Osteocyte (in vitro differentiated cells): ENCODE results near the gene HYAL3. TPM values are rescaled to one million over a fixed set of nuclear protein-coding genes. Genes with fewer than 3 reads are reported as not detected.

Experiments
- DNase-seq: peaks from one replicate; pipeline ENCODE4 v3.0.0; 2021; ENCODE audit warnings: mixed read lengths; ENCODE audit not compliant: unreplicated experiment; ENCODE audit errors: extremely low spot score
- H3K27ac Mint-ChIP-seq: one replicate; pipeline ENCODE4 v1.8.0; 2021; ENCODE audit warnings: mild to moderate bottlenecking, mixed read lengths; ENCODE audit not compliant: unreplicated experiment
- H3K27me3 Mint-ChIP-seq: one replicate; pipeline ENCODE4 v1.8.0; 2021; ENCODE audit warnings: mixed read lengths; ENCODE audit not compliant: unreplicated experiment
- H3K36me3 Mint-ChIP-seq: one replicate; pipeline ENCODE4 v1.8.0; 2021; ENCODE audit warnings: mixed read lengths; ENCODE audit not compliant: unreplicated experiment
- H3K4me1 Mint-ChIP-seq: one replicate; pipeline ENCODE4 v1.8.0; 2021; ENCODE audit warnings: mixed read lengths; ENCODE audit not compliant: unreplicated experiment
- H3K4me3 Mint-ChIP-seq: one replicate; pipeline ENCODE4 v1.8.0; 2021; ENCODE audit warnings: mild to moderate bottlenecking, moderate library complexity, mixed read lengths; ENCODE audit not compliant: unreplicated experiment
- H3K9me3 Mint-ChIP-seq: one replicate; pipeline ENCODE4 v1.8.0; 2021; ENCODE audit warnings: mixed read lengths; ENCODE audit not compliant: unreplicated experiment
- total RNA-seq: library from RNA; stranded (reverse); gene quantifications from 2 replicates; pipeline ENCODE4 v1.2.1, GENCODE V29; 2021
- TF ChIP-seq, protein P1 (sequence below): fragments of 200-600 bp; sonication (generic); IDR thresholded peaks from 2 replicates; pipeline ENCODE4 v1.5.0; 2021; ENCODE audit warnings: antibody characterized with exemption, mild to moderate bottlenecking, moderate library complexity

The HYAL3 gene
- total RNA-seq, 1 donor from 2014 or later: 2.3 TPM

DNA sequence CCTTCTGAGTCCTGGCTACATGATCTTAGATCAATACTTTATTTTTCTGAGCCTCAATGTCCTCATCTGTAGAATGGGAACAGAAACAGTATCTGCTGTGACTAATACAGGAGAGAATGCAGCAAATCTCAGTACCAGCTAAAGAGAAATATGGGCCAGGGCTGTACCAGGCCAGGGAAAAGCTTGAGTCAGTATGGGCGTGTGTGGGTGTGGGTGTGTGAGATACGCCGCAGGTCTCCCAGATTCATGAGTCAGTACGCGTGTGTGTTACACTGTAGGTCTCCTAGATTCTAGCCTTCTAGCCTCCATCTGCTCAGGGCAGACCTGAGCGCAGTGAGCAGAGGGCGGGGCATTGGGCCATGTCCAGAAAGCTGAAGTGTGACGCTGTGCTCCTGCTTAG is 48.0 kb downstream of the HYAL3 start:
- Mint-ChIP-seq H3K36me3 (peaks cover 6% of the 10 kb centered on the region), H3K27me3 (no peaks in the 10 kb centered on the region), H3K27ac (peak overlapping the region; percentile 27), H3K9me3 (no peaks in the 10 kb centered on the region), H3K4me1 (peaks cover 43% of the 10 kb centered on the region), H3K4me3 (no peak overlapping the region)
- DNase-seq: no peak
- TF ChIP-seq, protein P1, sequence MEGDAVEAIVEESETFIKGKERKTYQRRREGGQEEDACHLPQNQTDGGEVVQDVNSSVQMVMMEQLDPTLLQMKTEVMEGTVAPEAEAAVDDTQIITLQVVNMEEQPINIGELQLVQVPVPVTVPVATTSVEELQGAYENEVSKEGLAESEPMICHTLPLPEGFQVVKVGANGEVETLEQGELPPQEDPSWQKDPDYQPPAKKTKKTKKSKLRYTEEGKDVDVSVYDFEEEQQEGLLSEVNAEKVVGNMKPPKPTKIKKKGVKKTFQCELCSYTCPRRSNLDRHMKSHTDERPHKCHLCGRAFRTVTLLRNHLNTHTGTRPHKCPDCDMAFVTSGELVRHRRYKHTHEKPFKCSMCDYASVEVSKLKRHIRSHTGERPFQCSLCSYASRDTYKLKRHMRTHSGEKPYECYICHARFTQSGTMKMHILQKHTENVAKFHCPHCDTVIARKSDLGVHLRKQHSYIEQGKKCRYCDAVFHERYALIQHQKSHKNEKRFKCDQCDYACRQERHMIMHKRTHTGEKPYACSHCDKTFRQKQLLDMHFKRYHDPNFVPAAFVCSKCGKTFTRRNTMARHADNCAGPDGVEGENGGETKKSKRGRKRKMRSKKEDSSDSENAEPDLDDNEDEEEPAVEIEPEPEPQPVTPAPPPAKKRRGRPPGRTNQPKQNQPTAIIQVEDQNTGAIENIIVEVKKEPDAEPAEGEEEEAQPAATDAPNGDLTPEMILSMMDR: no peak

DNA sequence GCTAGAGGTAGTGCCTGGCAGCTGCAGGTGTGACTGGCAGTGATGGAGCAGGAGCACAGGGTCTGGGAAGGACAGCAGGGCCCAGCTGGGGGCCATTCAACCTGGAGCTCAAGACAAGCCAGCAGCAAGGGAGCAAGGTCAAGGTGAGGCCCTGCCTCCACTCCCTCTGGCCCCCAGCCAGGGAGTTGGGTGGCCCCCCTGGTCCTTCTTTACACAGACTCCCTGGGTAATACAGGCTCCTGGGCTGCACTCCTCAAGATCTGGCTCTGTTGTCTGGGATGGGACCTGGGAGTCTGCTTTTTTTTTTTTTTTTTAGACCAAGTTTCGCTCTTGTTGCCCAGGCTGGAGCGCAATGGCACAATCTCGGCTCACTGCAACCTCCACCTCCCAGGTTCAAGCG is 48.7 kb downstream of the HYAL3 start:
- no peak overlapping the region for H3K27ac Mint-ChIP-seq
- H3K4me1 Mint-ChIP-seq: peaks cover 50% of the 10 kb centered on the region
- peaks cover 6% of the 10 kb centered on the region for H3K36me3 Mint-ChIP-seq
- H3K4me3 Mint-ChIP-seq: no peak overlapping the region
- H3K9me3 Mint-ChIP-seq: no peaks in the 10 kb centered on the region
- no peaks in the 10 kb centered on the region for H3K27me3 Mint-ChIP-seq
- DNase-seq: no peak
- TF ChIP-seq, protein P1: no peak

DNA sequence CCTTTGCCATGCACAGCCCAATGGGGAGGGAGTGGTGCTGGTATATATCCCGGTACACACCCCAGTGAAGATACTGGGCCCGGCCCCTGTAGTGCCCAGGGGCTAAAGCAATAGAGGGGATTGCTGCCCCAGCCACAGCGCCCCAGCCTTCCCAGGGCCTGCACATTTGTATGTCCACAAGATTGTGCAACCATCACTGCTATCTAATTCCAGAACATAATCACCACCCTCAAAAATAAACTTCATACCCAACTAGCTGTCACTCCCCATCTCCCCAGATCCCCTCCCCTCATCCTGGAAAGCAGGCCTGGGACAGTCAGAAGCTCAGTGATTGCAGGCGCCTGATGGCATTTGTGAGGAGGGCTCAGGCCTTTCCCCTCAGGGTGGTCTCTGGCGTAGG is 49.7 kb downstream of the HYAL3 start:
- Mint-ChIP-seq H3K27me3 (no peaks in the 10 kb centered on the region), H3K4me3 (no peak overlapping the region), H3K9me3 (no peaks in the 10 kb centered on the region), H3K27ac (peak overlapping the region; percentile 90), H3K36me3 (peaks cover 6% of the 10 kb centered on the region), H3K4me1 (peaks cover 59% of the 10 kb centered on the region)
- DNase-seq: no peak
- TF ChIP-seq, protein P1: no peak

DNA sequence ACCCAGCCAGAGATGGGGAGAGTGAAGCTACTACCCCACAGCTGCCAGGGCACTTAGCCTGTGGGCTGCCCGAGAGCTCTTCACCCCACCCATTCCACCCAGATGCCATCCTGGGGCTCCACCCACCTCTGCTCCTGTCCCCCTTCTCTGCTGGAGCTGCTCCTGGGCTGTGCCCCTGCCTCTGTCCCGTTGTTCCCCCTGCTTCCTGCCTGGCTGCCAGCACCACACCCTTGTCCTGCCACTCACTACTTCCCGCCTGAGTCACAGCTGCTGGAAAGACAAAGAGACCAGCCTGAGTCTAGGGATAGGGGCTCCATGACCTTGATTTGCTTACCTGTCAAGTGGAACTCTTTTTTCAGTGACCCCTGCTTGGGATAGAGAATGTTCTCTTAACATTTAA is 50.8 kb downstream of the HYAL3 start:
- Mint-ChIP-seq H3K9me3 (no peaks in the 10 kb centered on the region), H3K27me3 (no peaks in the 10 kb centered on the region), H3K36me3 (peaks cover 3% of the 10 kb centered on the region), H3K27ac (peak overlapping the region; percentile 90), H3K4me3 (peak overlapping the region; percentile 58), H3K4me1 (peaks cover 67% of the 10 kb centered on the region)
- DNase-seq: no peak
- TF ChIP-seq, protein P1: no peak

DNA sequence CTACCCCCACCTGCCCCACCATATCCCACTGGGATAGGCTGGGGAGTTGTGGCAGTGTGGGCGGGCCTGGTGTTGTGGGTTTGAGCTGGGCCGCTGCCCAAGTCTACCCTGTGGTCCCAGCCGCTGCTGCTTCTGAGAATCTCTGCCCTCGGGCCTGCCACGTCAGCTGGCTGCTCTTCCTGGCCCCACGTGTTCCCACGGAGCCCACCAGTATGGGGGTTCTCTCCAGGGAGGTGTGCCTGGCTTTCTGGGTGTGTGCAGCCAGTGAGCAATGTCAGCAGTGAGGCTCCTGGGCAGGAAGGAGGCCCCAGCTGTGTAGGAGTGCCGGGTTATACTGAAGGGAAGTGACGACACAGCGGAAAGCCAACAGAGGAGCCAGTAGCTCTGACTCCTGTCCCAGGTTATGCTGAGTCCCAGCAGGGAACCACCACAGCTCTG is 52.7 kb downstream of the HYAL3 start:
- peak; percentile 97 for DNase-seq
- TF ChIP-seq, protein P1: peak; percentile 27

More for the DNA sequence above, 52.7 kb downstream of the HYAL3 start:
- Mint-ChIP-seq H3K9me3 (no peaks in the 10 kb centered on the region), H3K27ac (peak overlapping the region; percentile 95), H3K36me3 (peaks cover 3% of the 10 kb centered on the region), H3K4me1 (peaks cover 78% of the 10 kb centered on the region), H3K27me3 (no peaks in the 10 kb centered on the region), H3K4me3 (peak overlapping the region; percentile 69)
